B cell (primary cell): Measurements from ENCODE around the gene ZDHHC21. TPM values are rescaled to one million over a fixed set of nuclear protein-coding genes. Genes with fewer than 3 reads are reported as not detected.

Source experiments
- ATAC-seq: fragments of 200-7000 bp; cut with Tn5 transposase; one replicate; pipeline ENCODE4 v1.10.0; 2021; ENCODE audit warnings: low read depth, mild to moderate bottlenecking, moderate number of reproducible peaks, moderate library complexity
- CTCF ChIA-PET: fragments of 350-600 bp; sonication (Branson Sonifier 250); formaldehyde crosslinking; loops from one replicate; lab custom pipeline; 2021; ENCODE audit warnings: antibody characterized with exemption, inconsistent platforms; lab: Charles Lee
- POLR2A ChIA-PET: fragments of 350-600 bp; sonication (Branson Sonifier 250); formaldehyde crosslinking; loops from one replicate; lab custom pipeline; 2021; ENCODE audit warnings: antibody characterized with exemption; lab: Charles Lee
- DNase-seq: peaks from one replicate; pipeline ENCODE4 v3.0.0; 2013
- H2AFZ ChIP-seq: 2 replicates; pipeline ENCODE4 v1.6.1; 2012; ENCODE audit warnings: mild to moderate bottlenecking, low read depth, low read length; ENCODE audit not compliant: insufficient read depth, poor library complexity, severe bottlenecking
- H3K27ac ChIP-seq, 2 donors: 1 replicate in 1 of 2; 2 replicates in 1 of 2; pipeline ENCODE4 v1.5.1; 2012 to 2013; ENCODE audit warnings: low read length in 2 of 2, mild to moderate bottlenecking in 2 of 2, moderate library complexity in 1 of 2
- H3K27me3 ChIP-seq, 4 experiments: fragments of 200-600 bp in 1 of 4; sonication (generic) in 1 of 4; replicated peaks in 1 of 4; 1 replicate in 2 of 4; 2 replicates in 2 of 4; pipeline versions ENCODE4 v1.6.1 to v1.7.0; 2013 to 2016; ENCODE audit warnings: low read length in 3 of 4, mild to moderate bottlenecking in 2 of 4, mixed read lengths in 1 of 4, moderate library complexity in 1 of 4; ENCODE audit not compliant: insufficient read depth in 4 of 4, control insufficient read depth in 3 of 4; ENCODE audit errors: control extremely low read depth in 1 of 4
- H3K36me3 ChIP-seq, 2 experiments: replicated peaks in 1 of 2; 1 replicate in 1 of 2; 2 replicates in 1 of 2; pipeline versions ENCODE4 v1.6.1 to v1.7.1; 2013; ENCODE audit warnings: low read length in 1 of 2; ENCODE audit not compliant: insufficient read depth in 2 of 2, control insufficient read depth in 1 of 2; ENCODE audit errors: control extremely low read depth in 1 of 2, extremely low read depth in 1 of 2
- H3K4me1 ChIP-seq, 2 donors: fragments of 200-600 bp in 1 of 2; sonication (generic) in 1 of 2; 1 replicate in 1 of 2; 2 replicates in 1 of 2; pipeline versions ENCODE4 v1.5.1 to v1.6.1; 2013 to 2017; ENCODE audit warnings: low read length in 2 of 2; ENCODE audit not compliant: control insufficient read depth in 2 of 2, insufficient read depth in 2 of 2
- H3K4me2 ChIP-seq: replicated peaks from 2 replicates; pipeline ENCODE3; 2012; ENCODE audit warnings: mild to moderate bottlenecking, low read depth, low read length; ENCODE audit not compliant: poor library complexity, severe bottlenecking
- H3K4me3 ChIP-seq, 5 experiments: fragments of 200-600 bp in 1 of 5; sonication (generic) in 1 of 5; 1 replicate in 3 of 5; 2 replicates in 2 of 5; pipeline versions ENCODE4 v1.5.1 to v1.7.0; 2011 to 2016; ENCODE audit warnings: low read length in 4 of 5, mild to moderate bottlenecking in 4 of 5, low read depth in 2 of 5, control low read depth in 1 of 5, moderate library complexity in 1 of 5; ENCODE audit not compliant: insufficient read depth in 1 of 5; ENCODE audit errors: control extremely low read depth in 1 of 5, extremely low read depth in 1 of 5
- H3K79me2 ChIP-seq: fragments of 200-600 bp; sonication (generic); one replicate; pipeline ENCODE4 v1.6.0; 2016; ENCODE audit warnings: low read length; ENCODE audit not compliant: control insufficient read depth, insufficient read depth
- H3K9ac ChIP-seq: fragments of 200-600 bp; sonication (generic); 2 replicates; pipeline ENCODE4 v1.6.1; 2017; ENCODE audit warnings: mild to moderate bottlenecking, low read length, moderate library complexity
- H3K9me3 ChIP-seq, 3 donors: one replicate each; pipeline versions ENCODE4 v1.6.1 to v1.7.1; 2013; ENCODE audit warnings: low read length in 2 of 3; ENCODE audit not compliant: control insufficient read depth in 2 of 3, insufficient read depth in 1 of 3; ENCODE audit errors: control extremely low read depth in 1 of 3
- H4K20me1 ChIP-seq: 2 replicates; pipeline ENCODE4 v1.6.0; 2012; ENCODE audit warnings: mild to moderate bottlenecking, low read length; ENCODE audit not compliant: insufficient read depth, control insufficient read depth, poor library complexity, severe bottlenecking
- H3K27ac Mint-ChIP-seq: one replicate; pipeline ENCODE4 v1.8.0; 2021; ENCODE audit warnings: mixed read lengths
- H3K27me3 Mint-ChIP-seq: one replicate; pipeline ENCODE4 v1.8.0; 2021; ENCODE audit warnings: mixed read lengths
- H3K4me1 Mint-ChIP-seq: one replicate; pipeline ENCODE4 v1.8.0; 2021; ENCODE audit warnings: mixed read lengths
- H3K4me3 Mint-ChIP-seq: one replicate; pipeline ENCODE4 v1.8.0; 2021; ENCODE audit warnings: mixed read lengths
- H3K9me3 Mint-ChIP-seq: one replicate; pipeline ENCODE4 v1.8.0; 2022; ENCODE audit warnings: mixed read lengths; ENCODE audit not compliant: insufficient read depth
- CTCF ChIP-seq: fragments of 200-600 bp; IDR thresholded peaks from one replicate; pipeline ENCODE4 v1.8.0; 2022; ENCODE audit warnings: antibody characterized with exemption, mild to moderate bottlenecking
- EZH2 ChIP-seq: IDR thresholded peaks from 2 replicates; pipeline ENCODE4 v1.6.1; 2012; ENCODE audit warnings: borderline replicate concordance, low read depth, mild to moderate bottlenecking, moderate library complexity, low read length; ENCODE audit not compliant: insufficient read depth, poor library complexity, severe bottlenecking
- WGBS: methylation state at CpG from one replicate; pipeline ENCODE4 v1.1.5; 2013; ENCODE audit warnings: missing lambda C conversion rate; ENCODE audit not compliant: insufficient coverage; 5-methylcytosine and 5-hydroxymethylcytosine counted together
- intact Hi-C: fragments of 100-400 bp; cut with micrococcal nuclease; formaldehyde crosslinking; loops from one replicate; pipeline ENCODE4 v1.10.0; 2022
- polyA plus RNA-seq: library from polyadenylated mRNA; depleted of rRNA; stranded (reverse); fragments of >200 nt; gene quantifications from 2 replicates; pipeline ENCODE4 v1.2.3, GENCODE V29; 2012
- total RNA-seq, 2 donors: library from RNA; stranded (reverse); fragments of 120-200 nt in 1 of 2; gene quantifications; 1 replicate in 1 of 2; 2 replicates in 1 of 2; pipeline versions ENCODE4 v1.2.3 to v1.2.4, GENCODE V29; 2013 to 2022

ZDHHC21 gene
- total and polyA plus RNA-seq, 2 donors (not counting 1 experiment from before 2014, with no cell fraction given): 10.3 to 39.7 TPM

DNA sequence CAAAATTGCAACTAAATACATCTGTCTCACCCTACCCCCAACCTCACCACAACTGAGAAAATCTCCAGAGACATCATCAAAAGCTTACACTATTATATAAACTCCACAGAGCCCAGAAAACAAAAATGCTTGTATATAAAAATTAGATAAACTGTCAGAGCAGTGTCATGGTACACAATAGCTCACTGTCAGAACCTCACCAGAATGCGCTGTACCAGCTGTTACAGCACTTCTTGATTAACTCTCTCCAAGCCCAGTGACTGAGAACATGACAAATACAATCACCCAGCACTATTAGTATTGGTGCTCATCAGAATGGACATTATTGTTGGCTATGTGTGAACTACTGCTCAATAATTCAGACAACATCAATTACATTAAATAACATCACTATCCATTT, 65.7 kb downstream of the ZDHHC21 start:
- Histone ChIP-seq H3K36me3 (peaks cover 3 to 23% of the 10 kb centered on the region in 2 experiments), H4K20me1 (peaks cover 5% of the 10 kb centered on the region), H3K79me2 (no peaks in the 10 kb centered on the region), H3K9me3 (no peaks in the 10 kb centered on the region), H3K4me1 (no peaks in the 10 kb centered on the region), H3K4me3 (no peak overlapping the region), H3K27ac (no peak overlapping the region), H3K4me2 (no peak overlapping the region), H2AFZ (no peak overlapping the region), H3K9ac (no peak overlapping the region), H3K27me3 (no peaks in the 10 kb centered on the region)
- Mint-ChIP-seq H3K4me3 (no peak overlapping the region), H3K4me1 (no peaks in the 10 kb centered on the region), H3K9me3 (no peaks in the 10 kb centered on the region), H3K27ac (no peak overlapping the region), H3K27me3 (no peaks in the 10 kb centered on the region)
- DNase-seq: no peak
- WGBS: no CpG with 5 or more reads among the region's 1 CpG
- CTCF ChIA-PET: interaction anchor here (1.4 to 1.8 kb wide), 3 partner anchors 10 to 142 kb away, joined by 4 to 12 read pairs (median 6); no protein-coding TSS in a partner anchor
- no peak for TF ChIP-seq CTCF
- no peak for TF ChIP-seq EZH2
- intact Hi-C loops: no loop called here
- ATAC-seq: no peak
- POLR2A ChIA-PET: no interaction called here

DNA sequence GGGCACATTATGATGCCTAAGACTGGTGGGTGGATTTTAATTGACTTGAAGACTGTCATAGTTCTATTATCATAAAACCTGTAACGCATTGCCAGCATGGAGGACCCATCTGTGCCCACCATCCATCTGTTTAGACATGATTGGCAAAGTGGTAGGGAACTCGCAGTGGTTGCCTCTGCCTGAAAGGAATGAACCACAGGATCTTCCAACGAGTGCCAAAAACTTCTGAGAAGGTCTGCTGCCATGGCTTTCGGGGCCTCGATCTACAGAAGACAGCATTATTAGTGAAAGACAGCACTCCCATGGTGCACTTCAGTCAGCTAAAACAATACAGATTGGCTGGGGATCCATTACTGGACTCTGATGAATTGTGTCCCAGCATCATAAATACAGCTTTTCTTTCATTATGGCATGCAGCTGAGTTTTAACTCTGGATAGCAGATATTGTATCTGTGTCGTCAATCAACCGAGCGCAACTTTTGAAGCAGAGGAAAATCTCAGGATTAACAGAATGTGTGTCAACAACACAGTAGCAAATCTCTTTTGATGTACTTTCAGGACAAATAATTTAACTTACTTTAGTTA, 74.3 kb downstream of the ZDHHC21 start:
- WGBS: 94% methylated on average over 5 of the region's 8 CpGs
- H3K27me3 ChIP-seq: no peaks in the 10 kb centered on the region
- H3K9me3 ChIP-seq: no peaks in the 10 kb centered on the region
- DNase-seq (no peak), ATAC-seq (no peak)
- no peak overlapping the region for H3K9ac ChIP-seq
- Mint-ChIP-seq H3K4me1 (no peaks in the 10 kb centered on the region), H3K9me3 (no peaks in the 10 kb centered on the region), H3K27me3 (no peaks in the 10 kb centered on the region), H3K27ac (no peak overlapping the region), H3K4me3 (no peak overlapping the region)
- H3K4me1 ChIP-seq: no peaks in the 10 kb centered on the region
- no peak overlapping the region for H3K27ac ChIP-seq
- H2AFZ ChIP-seq: no peak overlapping the region
- no peak overlapping the region for H3K4me3 ChIP-seq
- ChIA-PET CTCF (interaction anchor here (8.1 kb wide), 1 partner anchor 149 kb away, joined by 238 read pairs; no protein-coding TSS in a partner anchor), POLR2A (no interaction called here)
- H4K20me1 ChIP-seq: no peaks in the 10 kb centered on the region
- H3K36me3 ChIP-seq: peaks cover 0 to 16% of the 10 kb centered on the region in 2 experiments
- intact Hi-C loops: no loop called here
- no peak overlapping the region for H3K4me2 ChIP-seq
- TF ChIP-seq EZH2 (no peak), CTCF (no peak)
- H3K79me2 ChIP-seq: no peaks in the 10 kb centered on the region
